Activated T-helper 1 cell treated with anti-CD3 and anti-CD28 coated beads, Interleukin-2, amount 50 U/mL, for 16 hours (primary cell): ENCODE results near the gene HIVEP2.

ENCODE experiments used
- DNase-seq, 2 donors: peaks; one replicate each; pipeline ENCODE4 v3.0.0-alpha.2; 2020; ENCODE audit warnings: low read depth in 1 of 2, low spot score in 1 of 2

Gene HIVEP2

DNA sequence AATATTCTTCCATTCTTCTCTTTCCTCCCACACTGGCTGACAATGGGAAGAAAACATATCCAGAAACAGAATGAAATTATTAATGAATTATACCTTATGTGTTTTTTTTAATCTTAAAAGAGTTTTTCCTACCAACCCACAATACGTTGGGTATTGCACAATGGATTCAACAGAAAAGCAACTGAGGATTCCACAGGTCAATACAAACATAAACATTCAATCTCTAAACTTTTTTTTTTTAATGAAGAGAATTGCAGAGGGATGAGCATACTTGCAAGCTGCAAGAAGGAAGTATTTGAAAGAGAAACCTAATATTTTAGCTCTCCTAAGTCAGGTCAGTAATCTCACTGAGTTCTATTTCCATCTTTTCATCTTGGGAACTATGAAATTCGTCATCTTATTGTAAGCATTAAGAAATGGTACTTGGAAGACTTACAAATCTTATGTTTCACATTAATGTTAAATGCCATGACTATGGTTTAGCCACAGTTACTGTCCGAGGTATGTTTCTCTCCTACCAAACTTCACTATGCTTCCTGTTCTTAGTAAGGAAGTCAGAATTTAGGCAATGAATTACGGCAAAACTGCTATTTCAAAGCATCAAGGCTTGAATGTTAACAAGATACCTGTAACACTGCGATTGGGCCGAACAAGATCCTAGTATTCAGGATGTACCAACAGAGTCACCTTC is 100.8 kb downstream of the HIVEP2 start:
- no peak for DNase-seq

- DNase-seq: no peak
Observed at GRCh38 chr6:142843361-142843760, 101.6 kb downstream of the HIVEP2 start.

DNA sequence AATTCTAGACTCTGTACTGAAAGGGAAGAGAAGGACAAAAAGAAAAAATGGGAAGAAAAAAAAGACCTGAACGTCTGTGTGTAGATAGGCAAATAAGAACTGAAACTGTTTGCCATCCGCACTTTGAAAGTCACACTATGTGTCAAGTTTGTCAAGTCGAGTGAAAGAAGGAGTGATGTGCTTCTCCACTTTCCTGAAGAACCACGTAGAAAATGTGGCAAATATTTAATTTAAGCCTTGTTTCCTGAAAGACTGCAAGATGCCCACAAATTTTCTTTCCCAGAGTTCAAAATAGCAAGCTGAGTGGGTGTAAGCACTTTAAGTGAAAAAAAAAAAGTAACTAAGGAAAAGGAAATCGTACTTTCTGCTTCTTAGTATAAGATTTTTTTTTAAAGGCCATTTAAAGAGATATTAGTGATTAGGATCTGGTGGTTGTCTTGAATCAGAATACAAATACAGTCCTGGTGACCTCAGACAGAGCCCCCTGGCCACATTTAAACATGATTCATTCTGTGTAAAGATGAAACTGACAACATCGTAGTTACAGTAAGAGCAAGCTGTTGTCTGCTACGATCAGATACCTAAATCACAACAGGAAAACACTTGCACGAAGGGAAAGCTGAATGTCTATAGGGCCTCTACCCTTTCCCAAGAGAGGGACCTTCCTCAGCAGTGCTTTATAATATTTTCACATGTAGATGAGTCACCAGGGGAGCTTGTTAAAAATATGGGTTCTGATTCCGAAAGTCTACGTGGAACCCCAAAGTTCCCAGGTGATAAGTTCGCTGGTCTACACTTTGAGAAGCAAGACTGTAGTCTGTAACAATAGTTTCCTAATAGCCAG is 102.3 kb downstream of the HIVEP2 start:
- no peak for DNase-seq

DNA sequence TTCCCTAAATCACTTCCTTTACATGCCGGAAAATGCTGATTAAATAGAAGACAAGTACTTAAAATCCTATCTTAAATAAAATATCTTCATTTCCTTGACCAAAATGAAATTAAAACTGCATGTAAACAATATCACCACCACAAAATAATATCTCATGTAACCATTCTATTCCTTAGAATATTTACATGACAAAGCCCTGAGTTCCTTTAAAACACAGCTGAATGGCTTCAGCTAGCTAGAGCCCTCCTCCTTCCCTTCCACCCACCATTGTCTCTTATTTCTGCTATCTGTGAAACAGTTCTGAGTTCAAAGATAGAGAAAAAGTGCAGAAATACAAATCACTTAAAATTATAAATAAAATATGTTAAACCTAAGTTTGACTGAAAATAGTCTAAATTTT is 103.1 kb downstream of the HIVEP2 start:
- no peak for DNase-seq

- no peak for DNase-seq
Observed at GRCh38 chr6:142839686-142840040, 105.3 kb downstream of the HIVEP2 start.

GRCh38 chr6:142838821-142839685 is 105.9 kb downstream of the HIVEP2 start:
- DNase-seq: no peak

GRCh38 chr6:142835787-142836535 is 109.0 kb downstream of the HIVEP2 start:
- no peak for DNase-seq

- no peak for DNase-seq
Observed at GRCh38 chr6:142834853-142835252, 110.1 kb downstream of the HIVEP2 start.

DNA sequence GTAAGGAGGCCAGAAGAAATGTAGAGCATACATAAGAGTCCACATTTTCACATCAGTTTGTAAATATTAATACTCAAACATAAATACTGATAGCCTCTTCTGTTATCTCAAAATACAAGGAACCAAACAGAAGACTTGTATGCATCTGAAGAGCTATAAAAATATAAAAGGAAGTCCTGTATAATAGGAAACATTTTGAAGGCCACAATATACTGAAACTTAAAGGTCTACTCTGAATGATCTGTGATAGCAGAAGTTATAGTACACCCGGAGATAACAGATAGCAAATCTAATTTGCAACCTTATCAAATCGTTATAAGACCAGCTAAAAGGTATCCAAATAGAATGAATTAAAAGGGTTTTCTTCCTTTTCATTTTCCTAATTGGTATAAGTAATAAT is 111.2 kb downstream of the HIVEP2 start:
- no peak for DNase-seq

DNA sequence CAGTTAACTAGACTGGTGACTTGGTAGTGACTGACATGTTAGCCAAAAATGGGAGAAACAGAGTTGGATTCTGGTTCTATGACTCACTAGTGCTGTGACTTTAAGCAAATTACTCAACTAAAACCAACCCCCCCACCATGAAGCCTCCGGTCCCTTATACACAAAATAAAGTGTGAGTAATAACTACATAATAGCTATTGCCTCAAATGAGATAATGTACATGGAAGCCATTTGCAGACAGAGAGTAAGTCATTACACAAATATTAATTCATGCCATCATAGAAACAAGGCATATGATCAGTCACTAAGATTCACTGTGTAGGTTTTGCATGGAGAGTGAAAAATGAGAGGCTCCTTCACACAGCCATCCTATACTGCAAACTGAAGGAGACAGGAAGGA is 111.9 kb downstream of the HIVEP2 start:
- DNase-seq: no peak

DNA sequence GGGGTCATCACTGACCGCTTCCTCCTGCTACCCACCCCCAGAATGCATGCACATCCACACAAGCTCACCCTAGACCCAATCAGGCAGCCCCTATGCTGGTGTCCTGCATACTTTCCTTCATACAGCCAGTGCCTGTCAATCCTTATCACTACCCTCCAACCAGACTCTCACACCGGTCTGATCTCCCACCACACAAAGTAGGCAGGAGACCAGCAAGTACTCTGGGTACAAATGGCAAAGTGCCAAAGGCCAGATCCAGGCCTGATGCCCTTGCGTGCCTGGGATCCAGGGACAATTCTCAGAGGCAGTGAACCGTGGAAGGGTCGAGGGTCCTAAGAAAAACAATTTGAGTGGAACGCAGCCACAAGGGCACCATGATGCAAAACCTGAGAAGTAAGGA is 114.2 kb downstream of the HIVEP2 start:
- DNase-seq: no peak

GRCh38 chr6:142830116-142830710 is 114.8 kb downstream of the HIVEP2 start:
- DNase-seq: no peak

- DNase-seq: no peak
Observed at GRCh38 chr6:142829556-142829955, 115.4 kb downstream of the HIVEP2 start.

DNA sequence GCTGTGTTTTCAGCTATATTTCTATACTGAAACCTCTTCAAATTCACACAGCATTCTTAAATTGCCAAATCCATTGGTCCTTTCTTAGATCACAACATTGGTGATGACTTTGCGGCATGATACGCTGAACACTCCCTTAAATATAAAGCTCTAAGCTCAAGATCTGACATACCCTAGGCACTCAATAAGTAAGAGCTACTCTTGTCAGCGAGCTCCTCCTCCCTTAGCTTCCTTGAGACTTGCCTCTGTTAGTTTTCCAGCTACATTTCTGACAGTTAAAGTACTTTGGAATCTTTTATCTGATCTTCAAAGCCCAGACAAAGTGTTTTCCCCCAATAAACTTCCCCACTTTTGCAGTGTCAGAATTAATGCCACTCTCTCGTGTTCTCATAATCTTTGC is 117.0 kb downstream of the HIVEP2 start:
- DNase-seq: no peak

GRCh38 chr6:142827369-142827768 is 117.6 kb downstream of the HIVEP2 start:
- DNase-seq: no peak

- DNase-seq: no peak
Observed at GRCh38 chr6:142825760-142826159, 119.2 kb downstream of the HIVEP2 start.

DNA sequence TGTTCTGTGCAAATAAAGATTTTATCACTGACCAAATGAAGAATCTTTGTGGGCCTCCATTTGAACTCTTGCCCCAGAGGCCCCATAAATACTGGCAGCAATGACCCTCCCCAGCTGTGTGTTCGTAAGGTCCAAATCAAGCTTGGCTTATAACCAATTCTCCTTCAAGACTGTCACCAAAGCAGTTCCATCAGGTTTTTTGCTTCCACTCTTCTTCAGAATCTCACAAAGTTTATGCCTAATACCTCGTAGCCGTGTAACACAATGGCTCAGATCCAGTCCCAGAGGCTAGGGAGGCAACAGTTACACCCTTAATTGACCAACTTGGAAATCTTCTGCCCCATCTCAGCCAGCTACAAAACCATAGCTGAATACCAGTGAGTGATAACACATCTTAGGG is 120.5 kb downstream of the HIVEP2 start:
- DNase-seq: no peak

GRCh38 chr6:142823256-142823902 is 121.6 kb downstream of the HIVEP2 start:
- DNase-seq: no peak

DNA sequence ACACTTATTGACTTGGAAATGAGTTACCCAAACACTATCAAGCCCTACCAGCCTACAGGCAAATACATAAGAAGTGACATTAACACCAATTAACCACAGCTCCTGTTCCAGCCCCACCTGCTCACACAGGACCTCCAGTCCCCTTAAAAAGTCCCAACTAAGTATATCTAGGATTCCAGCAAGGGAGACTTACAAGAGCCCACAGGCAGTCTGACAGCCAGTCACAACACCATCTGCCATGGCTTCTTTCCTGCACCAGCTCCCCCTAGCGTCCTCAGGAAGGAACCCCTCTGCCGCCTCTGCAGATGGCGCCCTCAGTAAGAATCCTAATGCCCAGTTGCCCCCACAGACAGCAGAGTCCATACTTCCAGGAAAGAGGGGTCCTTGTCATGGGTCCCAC is 122.1 kb downstream of the HIVEP2 start:
- DNase-seq: no peak

GRCh38 chr6:142822383-142822782 is 122.6 kb downstream of the HIVEP2 start:
- no peak for DNase-seq
